ENCODE measurements around the gene KCNJ1. TPM values are rescaled to one million over a fixed set of nuclear protein-coding genes. Genes with fewer than 3 reads are reported as not detected.

KCNJ1 gene
- total RNA-seq, 1 donor: not detected

- DNase-seq (ENCODE audit: insufficient read length, low spot score, missing footprints): no peak
- H3K27ac ChIP-seq (ENCODE audit: low read depth, low read length): no peak overlapping the region
- no peaks in the 10 kb centered on the region for H3K79me2 ChIP-seq (ENCODE audit: insufficient read depth, low read length)
- H3K4me2 ChIP-seq (ENCODE audit: insufficient read depth, low read length): no peak overlapping the region
- H3K4me3 ChIP-seq (ENCODE audit: insufficient read depth, low read length): no peak overlapping the region
- no peaks in the 10 kb centered on the region for H3K9me3 ChIP-seq (ENCODE audit: low read depth, low read length)
- H3K36me3 ChIP-seq (ENCODE audit: insufficient read depth, low read length): no peaks in the 10 kb centered on the region
- peaks cover 24% of the 10 kb centered on the region for H3K27me3 ChIP-seq (ENCODE audit: insufficient read depth, low read length)
- H2AFZ ChIP-seq (ENCODE audit: low read length): no peak overlapping the region
- peaks cover 7% of the 10 kb centered on the region for H3K4me1 ChIP-seq (ENCODE audit: insufficient read depth, low read length)
- H4K20me1 ChIP-seq (ENCODE audit: insufficient read depth, low read length): no peaks in the 10 kb centered on the region
- TF ChIP-seq CTCF (IDR thresholded peaks at IDR 0.05; ENCODE audit: extremely low read depth, low read depth, low read length): no peak
Observed at GRCh38 chr11:128893578-128894285, 26.6 kb upstream of the KCNJ1 start.

- no peak for DNase-seq (ENCODE audit: insufficient read length, low spot score, missing footprints)
- Histone ChIP-seq H3K4me3 (ENCODE audit: insufficient read depth, low read length) (no peak overlapping the region), H3K9me3 (ENCODE audit: low read depth, low read length) (no peaks in the 10 kb centered on the region), H3K36me3 (ENCODE audit: insufficient read depth, low read length) (no peaks in the 10 kb centered on the region), H3K27ac (ENCODE audit: low read depth, low read length) (no peak overlapping the region), H2AFZ (ENCODE audit: low read length) (no peak overlapping the region), H3K79me2 (ENCODE audit: insufficient read depth, low read length) (no peaks in the 10 kb centered on the region), H4K20me1 (ENCODE audit: insufficient read depth, low read length) (no peaks in the 10 kb centered on the region), H3K4me1 (ENCODE audit: insufficient read depth, low read length) (peaks cover 7% of the 10 kb centered on the region), H3K4me2 (ENCODE audit: insufficient read depth, low read length) (no peak overlapping the region), H3K27me3 (ENCODE audit: insufficient read depth, low read length) (peaks cover 32% of the 10 kb centered on the region)
- no peak for TF ChIP-seq CTCF (IDR thresholded peaks at IDR 0.05; ENCODE audit: extremely low read depth, low read depth, low read length)
Observed at GRCh38 chr11:128892866-128893565, 25.9 kb upstream of the KCNJ1 start.

- Histone ChIP-seq H3K27ac (ENCODE audit: low read depth, low read length) (no peak overlapping the region), H3K79me2 (ENCODE audit: insufficient read depth, low read length) (no peaks in the 10 kb centered on the region), H2AFZ (ENCODE audit: low read length) (no peak overlapping the region), H3K36me3 (ENCODE audit: insufficient read depth, low read length) (no peaks in the 10 kb centered on the region), H3K9me3 (ENCODE audit: low read depth, low read length) (no peaks in the 10 kb centered on the region), H3K4me1 (ENCODE audit: insufficient read depth, low read length) (peaks cover 7% of the 10 kb centered on the region), H3K4me2 (ENCODE audit: insufficient read depth, low read length) (no peak overlapping the region), H3K27me3 (ENCODE audit: insufficient read depth, low read length) (peaks cover 36% of the 10 kb centered on the region), H4K20me1 (ENCODE audit: insufficient read depth, low read length) (no peaks in the 10 kb centered on the region), H3K4me3 (ENCODE audit: insufficient read depth, low read length) (no peak overlapping the region)
- TF ChIP-seq CTCF (IDR thresholded peaks at IDR 0.05; ENCODE audit: extremely low read depth, low read depth, low read length): no peak
- no peak for DNase-seq (ENCODE audit: insufficient read length, low spot score, missing footprints)
Observed at GRCh38 chr11:128891913-128892398, 24.9 kb upstream of the KCNJ1 start.
